CD14-positive monocyte (primary cell): Measurements from ENCODE around the gene RER1. TPM values are rescaled to one million over a fixed set of nuclear protein-coding genes. Genes with fewer than 3 reads are reported as not detected.

Experiments
- DNase-seq, 3 donors: peaks; one replicate each; pipeline ENCODE4 v3.0.0-alpha.2; 2011 to 2022
- H2AFZ ChIP-seq: 2 replicates; pipeline ENCODE4 v1.6.0; 2012; ENCODE audit warnings: mild to moderate bottlenecking, low read depth, low read length, inconsistent platforms; ENCODE audit not compliant: insufficient read depth, poor library complexity, severe bottlenecking
- H3K27ac ChIP-seq, 2 donors: 1 replicate in 1 of 2; 2 replicates in 1 of 2; pipeline ENCODE4 v1.5.1; 2012 to 2013; ENCODE audit warnings: low read length in 2 of 2, control low read depth in 1 of 2, inconsistent platforms in 1 of 2, low read depth in 1 of 2, mild to moderate bottlenecking in 1 of 2
- H3K27me3 ChIP-seq, 2 donors: one replicate each; pipeline versions ENCODE4 v1.6.0 to v1.6.1; 2011 to 2013; ENCODE audit warnings: low read length in 2 of 2; ENCODE audit not compliant: control insufficient read depth in 2 of 2, insufficient read depth in 2 of 2
- H3K36me3 ChIP-seq, 2 donors: replicated peaks in 1 of 2; 1 replicate in 1 of 2; 2 replicates in 1 of 2; pipeline versions ENCODE4 v1.5.1 to v1.6.1; 2012 to 2013; ENCODE audit warnings: low read length in 2 of 2, control low read depth in 1 of 2, inconsistent platforms in 1 of 2, mild to moderate bottlenecking in 1 of 2; ENCODE audit not compliant: insufficient read depth in 2 of 2, control insufficient read depth in 1 of 2
- H3K4me1 ChIP-seq, 2 donors: 1 replicate in 1 of 2; 2 replicates in 1 of 2; pipeline versions ENCODE4 v1.5.1 to v1.6.1; 2012 to 2013; ENCODE audit warnings: low read length in 2 of 2, control low read depth in 1 of 2, inconsistent platforms in 1 of 2, mild to moderate bottlenecking in 1 of 2, moderate library complexity in 1 of 2; ENCODE audit not compliant: insufficient read depth in 2 of 2, control insufficient read depth in 1 of 2
- H3K4me2 ChIP-seq: replicated peaks from 2 replicates; pipeline ENCODE3; 2012; ENCODE audit warnings: low read length, moderate library complexity, mild to moderate bottlenecking; ENCODE audit not compliant: poor library complexity, severe bottlenecking; ENCODE audit errors: extremely low read depth
- H3K4me3 ChIP-seq, 3 experiments: fragments of 200-600 bp in 1 of 3; sonication (generic) in 1 of 3; replicated peaks in 1 of 3; 1 replicate in 2 of 3; 2 replicates in 1 of 3; pipeline ENCODE4 v1.5.1; 2011 to 2013; ENCODE audit warnings: low read length in 3 of 3, mild to moderate bottlenecking in 3 of 3, control low read depth in 2 of 3, low read depth in 2 of 3, inconsistent platforms in 1 of 3, moderate library complexity in 1 of 3
- H3K79me2 ChIP-seq: 2 replicates; pipeline ENCODE4 v1.6.0; 2012; ENCODE audit warnings: mild to moderate bottlenecking, control low read depth, inconsistent platforms, low read length, moderate library complexity; ENCODE audit not compliant: insufficient read depth
- H3K9ac ChIP-seq: 2 replicates; pipeline ENCODE4 v1.6.0; 2017; ENCODE audit warnings: low read length, mild to moderate bottlenecking; ENCODE audit not compliant: insufficient read depth, poor library complexity, severe bottlenecking
- H3K9me3 ChIP-seq, 2 donors: replicated peaks in 1 of 2; 1 replicate in 1 of 2; 2 replicates in 1 of 2; pipeline versions ENCODE4 v1.5.1 to v1.6.1; 2012 to 2013; ENCODE audit warnings: low read length in 2 of 2, control low read depth in 1 of 2; ENCODE audit not compliant: control insufficient read depth in 1 of 2, insufficient read depth in 1 of 2
- H4K20me1 ChIP-seq: 2 replicates; pipeline ENCODE4 v1.6.0; 2012; ENCODE audit warnings: mild to moderate bottlenecking, low read length, control low read depth, moderate library complexity; ENCODE audit not compliant: insufficient read depth
- H3K27ac Mint-ChIP-seq, 7 donors: one replicate each; pipeline ENCODE4 v1.8.0; 2020; ENCODE audit warnings: mild to moderate bottlenecking in 7 of 7, mixed read lengths in 7 of 7, moderate library complexity in 6 of 7, inconsistent platforms in 2 of 7
- H3K27me3 Mint-ChIP-seq, 3 donors: one replicate each; pipeline ENCODE4 v1.8.0; 2021 to 2022; ENCODE audit warnings: low read depth in 3 of 3, mild to moderate bottlenecking in 3 of 3, mixed read lengths in 3 of 3, moderate library complexity in 3 of 3, inconsistent platforms in 1 of 3
- H3K36me3 Mint-ChIP-seq, 2 donors: one replicate each; pipeline ENCODE4 v1.8.0; 2020; ENCODE audit warnings: mixed read lengths in 2 of 2, inconsistent platforms in 1 of 2, mild to moderate bottlenecking in 1 of 2
- H3K4me1 Mint-ChIP-seq: one replicate; pipeline ENCODE4 v1.8.0; 2020; ENCODE audit warnings: mild to moderate bottlenecking, mixed read lengths
- H3K4me3 Mint-ChIP-seq, 2 donors: one replicate each; pipeline ENCODE4 v1.8.0; 2020; ENCODE audit warnings: mild to moderate bottlenecking in 2 of 2, mixed read lengths in 2 of 2, moderate library complexity in 1 of 2
- H3K9me3 Mint-ChIP-seq, 7 donors: one replicate each; pipeline ENCODE4 v1.8.0; 2020 to 2022; ENCODE audit warnings: mixed read lengths in 7 of 7, mild to moderate bottlenecking in 6 of 7, moderate library complexity in 6 of 7, inconsistent platforms in 2 of 7
- WGBS: methylation state at CpG from one replicate; pipeline ENCODE4 v1.1.5; 2013; ENCODE audit warnings: missing lambda C conversion rate; ENCODE audit not compliant: insufficient coverage; 5-methylcytosine and 5-hydroxymethylcytosine counted together
- intact Hi-C, 2 donors: fragments of 100-400 bp; cut with micrococcal nuclease; formaldehyde crosslinking; loops; one replicate each; pipeline versions ENCODE4 v1.15.0 to v1.15.1; 2023
- polyA plus RNA-seq, 3 donors: library from polyadenylated mRNA; depleted of rRNA in 1 of 3; unstranded in 2 of 3; stranded (reverse) in 1 of 3; fragments of 300-500 nt in 2 of 3; fragments of >200 nt in 1 of 3; fragmentation: Illumina TruSeq in 2 of 3; gene quantifications; 1 replicate in 2 of 3; 2 replicates in 1 of 3; pipeline ENCODE4 v1.2.3, GENCODE V29; 2012 to 2021
- TF ChIP-seq, protein P1 (sequence below): fragments of 200-600 bp; IDR thresholded peaks from one replicate; pipeline ENCODE4 v1.8.0; 2022; ENCODE audit warnings: antibody characterized with exemption, mild to moderate bottlenecking

Gene RER1
- polyA plus RNA-seq, 3 donors, result 98.3 to 235 (median 193) TPM

DNA sequence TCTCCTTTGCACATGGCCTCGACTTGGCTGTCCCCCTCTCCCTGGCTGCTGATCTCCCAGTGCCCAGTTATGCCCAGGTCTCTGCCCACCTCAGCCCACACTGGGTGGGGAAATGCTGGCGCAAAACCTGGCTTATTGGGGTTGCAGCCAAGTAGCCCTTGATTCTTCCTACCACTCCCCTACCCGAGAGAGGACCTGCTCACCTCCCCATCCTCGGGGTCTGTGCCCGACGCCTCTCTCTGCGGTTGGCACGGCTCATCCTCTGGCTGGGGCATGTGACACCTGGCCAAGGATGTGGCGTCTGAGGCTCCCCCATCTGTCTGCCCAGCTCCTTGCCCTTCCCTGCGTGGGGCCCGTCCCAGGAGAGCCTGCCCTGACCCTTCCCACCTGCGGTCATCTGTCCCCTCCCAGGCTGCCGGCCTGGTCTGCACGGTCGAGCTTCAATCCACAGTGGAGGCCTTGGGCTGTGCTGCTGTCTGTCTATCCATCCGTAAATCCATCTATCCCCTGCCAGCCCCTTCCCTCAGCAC is 27.2 kb downstream of the RER1 start:
- Histone ChIP-seq H2AFZ (no peak overlapping the region), H3K4me3 (no peak overlapping the region), H3K9ac (no peak overlapping the region), H3K36me3 (no peaks in the 10 kb centered on the region), H3K79me2 (no peaks in the 10 kb centered on the region), H3K9me3 (peaks cover 0 to 13% of the 10 kb centered on the region in 2 donors), H3K4me2 (no peak overlapping the region), H3K27me3 (peaks cover 0 to 13% of the 10 kb centered on the region in 2 donors), H3K27ac (no peak overlapping the region), H3K4me1 (peaks cover 7 to 26% of the 10 kb centered on the region in 2 donors), H4K20me1 (no peaks in the 10 kb centered on the region)
- Mint-ChIP-seq H3K36me3 (no peaks in the 10 kb centered on the region), H3K9me3 (peaks cover 2 to 17% (median 9%) of the 10 kb centered on the region in 7 donors), H3K27ac (peak overlapping the region in 1 of 7 donors; percentile 6), H3K4me3 (no peak overlapping the region), H3K27me3 (peaks cover 27 to 61% (median 34%) of the 10 kb centered on the region in 3 donors), H3K4me1 (peaks cover 14% of the 10 kb centered on the region)
- TF ChIP-seq, protein P1, sequence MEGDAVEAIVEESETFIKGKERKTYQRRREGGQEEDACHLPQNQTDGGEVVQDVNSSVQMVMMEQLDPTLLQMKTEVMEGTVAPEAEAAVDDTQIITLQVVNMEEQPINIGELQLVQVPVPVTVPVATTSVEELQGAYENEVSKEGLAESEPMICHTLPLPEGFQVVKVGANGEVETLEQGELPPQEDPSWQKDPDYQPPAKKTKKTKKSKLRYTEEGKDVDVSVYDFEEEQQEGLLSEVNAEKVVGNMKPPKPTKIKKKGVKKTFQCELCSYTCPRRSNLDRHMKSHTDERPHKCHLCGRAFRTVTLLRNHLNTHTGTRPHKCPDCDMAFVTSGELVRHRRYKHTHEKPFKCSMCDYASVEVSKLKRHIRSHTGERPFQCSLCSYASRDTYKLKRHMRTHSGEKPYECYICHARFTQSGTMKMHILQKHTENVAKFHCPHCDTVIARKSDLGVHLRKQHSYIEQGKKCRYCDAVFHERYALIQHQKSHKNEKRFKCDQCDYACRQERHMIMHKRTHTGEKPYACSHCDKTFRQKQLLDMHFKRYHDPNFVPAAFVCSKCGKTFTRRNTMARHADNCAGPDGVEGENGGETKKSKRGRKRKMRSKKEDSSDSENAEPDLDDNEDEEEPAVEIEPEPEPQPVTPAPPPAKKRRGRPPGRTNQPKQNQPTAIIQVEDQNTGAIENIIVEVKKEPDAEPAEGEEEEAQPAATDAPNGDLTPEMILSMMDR, result no peak
- 88% methylated on average over 15 of the region's 16 CpGs for WGBS
- no peak for DNase-seq
- intact Hi-C loops, result loop anchor here in 1 of 2 donors (5.0 to 10.0 kb wide), 2 partner anchors 363 to 386 kb away; partner anchors contain the start of gene TTC34

GRCh38 chr1:2419416-2419815 is 27.8 kb downstream of the RER1 start:
- Histone ChIP-seq H3K27ac (no peak overlapping the region), H3K9ac (no peak overlapping the region), H4K20me1 (no peaks in the 10 kb centered on the region), H3K4me1 (peaks cover 2 to 20% of the 10 kb centered on the region in 2 donors), H2AFZ (no peak overlapping the region), H3K4me3 (no peak overlapping the region), H3K4me2 (no peak overlapping the region), H3K9me3 (peaks cover 0 to 13% of the 10 kb centered on the region in 2 donors), H3K79me2 (no peaks in the 10 kb centered on the region), H3K27me3 (peaks cover 0 to 13% of the 10 kb centered on the region in 2 donors), H3K36me3 (no peaks in the 10 kb centered on the region)
- H3K27me3 Mint-ChIP-seq, result peaks cover 23 to 57% (median 34%) of the 10 kb centered on the region in 3 donors
- intact Hi-C loops, result loop anchor here in 1 of 2 donors (5.0 to 10.0 kb wide), 2 partner anchors 363 to 385 kb away; partner anchors contain the start of gene TTC34
- no peaks in the 10 kb centered on the region for H3K36me3 Mint-ChIP-seq
- 94% methylated on average over 11 of the region's 16 CpGs for WGBS
- H3K4me3 Mint-ChIP-seq, result no peak overlapping the region
- peaks cover 2 to 17% (median 9%) of the 10 kb centered on the region in 7 donors for H3K9me3 Mint-ChIP-seq
- TF ChIP-seq, protein P1, result no peak
- peaks cover 8% of the 10 kb centered on the region for H3K4me1 Mint-ChIP-seq
- no peak overlapping the region for H3K27ac Mint-ChIP-seq
- DNase-seq, result no peak
